Ishikawa (cell line): ENCODE measurements around the gene THOC7.

Experiments used
- CEBPB ChIP-seq: IDR thresholded peaks from 2 replicates; pipeline ENCODE4 v1.6.1; 2012
- CREB1 ChIP-seq: IDR thresholded peaks from 2 replicates; pipeline ENCODE4 v1.6.1; 2012; ENCODE audit warnings: low read depth
- EGR1 ChIP-seq: IDR thresholded peaks from 2 replicates; pipeline ENCODE4 v1.6.1; 2012
- EP300 ChIP-seq: IDR thresholded peaks from 2 replicates; pipeline ENCODE4 v1.6.1; 2012; ENCODE audit warnings: borderline replicate concordance
- FOXM1 ChIP-seq: IDR thresholded peaks from 2 replicates; pipeline ENCODE4 v1.6.1; 2012; ENCODE audit warnings: low read depth, borderline replicate concordance
- MAX ChIP-seq: IDR thresholded peaks from 2 replicates; pipeline ENCODE4 v1.6.1; 2012
- NFIC ChIP-seq: IDR thresholded peaks from 2 replicates; pipeline ENCODE4 v1.6.1; 2012
- RAD21 ChIP-seq: IDR thresholded peaks from 2 replicates; pipeline ENCODE4 v1.6.1; 2012; ENCODE audit warnings: low read depth
- REST ChIP-seq: IDR thresholded peaks from 2 replicates; pipeline ENCODE4 v1.6.1; 2012; ENCODE audit warnings: low read depth, mild to moderate bottlenecking
- TAF1 ChIP-seq: IDR thresholded peaks from 2 replicates; pipeline ENCODE4 v1.6.1; 2012; ENCODE audit warnings: low read depth, mild to moderate bottlenecking
- TCF12 ChIP-seq: IDR thresholded peaks from 2 replicates; pipeline ENCODE4 v1.6.1; 2012; ENCODE audit warnings: low read depth
- TEAD4 ChIP-seq: IDR thresholded peaks from 2 replicates; pipeline ENCODE4 v1.6.1; 2012
- USF1 ChIP-seq: IDR thresholded peaks from 2 replicates; pipeline ENCODE4 v1.6.1; 2012
- YY1 ChIP-seq: IDR thresholded peaks from 2 replicates; pipeline ENCODE4 v1.6.1; 2012; ENCODE audit warnings: low read depth
- ZBTB7A ChIP-seq: IDR thresholded peaks from 2 replicates; pipeline ENCODE4 v1.6.1; 2012; ENCODE audit warnings: low read depth

Gene THOC7

GRCh38 chr3:63892773-63893352 lies 29.3 kb upstream of the THOC7 start:
- TF ChIP-seq NFIC (no peak), USF1 (no peak), REST (no peak), MAX (no peak)

GRCh38 chr3:63891518-63891917 lies 27.9 kb upstream of the THOC7 start:
- no peak for TF ChIP-seq TCF12
- no peak for TF ChIP-seq CREB1

- TF ChIP-seq REST (no peak), RAD21 (no peak), TAF1 (no peak), FOXM1 (no peak), CEBPB (no peak), TCF12 (no peak), CREB1 (no peak), EP300 (no peak), YY1 (no peak), TEAD4 (no peak), ZBTB7A (no peak), USF1 (no peak)
Measured at GRCh38 chr3:63886858-63887257, 23.3 kb upstream of the THOC7 start.

GRCh38 chr3:63880653-63881052 lies 17.0 kb upstream of the THOC7 start:
- TF ChIP-seq RAD21 (no peak), NFIC (no peak), FOXM1 (no peak), USF1 (no peak), REST (no peak)

- TF ChIP-seq TCF12 (no peak), CREB1 (no peak), CEBPB (no peak), EGR1 (no peak), NFIC (no peak), TAF1 (no peak), EP300 (no peak), ZBTB7A (no peak), REST (no peak), TEAD4 (no peak), FOXM1 (no peak), RAD21 (no peak), YY1 (no peak), USF1 (no peak), MAX (no peak)
Measured at GRCh38 chr3:63878394-63879060, 14.9 kb upstream of the THOC7 start.
